Measurements from ENCODE around the gene PADI1. TPM values are rescaled to one million over a fixed set of nuclear protein-coding genes. Genes with fewer than 3 reads are reported as not detected.

Gene PADI1
- total RNA-seq, 2 donors from 2014 or later = not detected

DNA sequence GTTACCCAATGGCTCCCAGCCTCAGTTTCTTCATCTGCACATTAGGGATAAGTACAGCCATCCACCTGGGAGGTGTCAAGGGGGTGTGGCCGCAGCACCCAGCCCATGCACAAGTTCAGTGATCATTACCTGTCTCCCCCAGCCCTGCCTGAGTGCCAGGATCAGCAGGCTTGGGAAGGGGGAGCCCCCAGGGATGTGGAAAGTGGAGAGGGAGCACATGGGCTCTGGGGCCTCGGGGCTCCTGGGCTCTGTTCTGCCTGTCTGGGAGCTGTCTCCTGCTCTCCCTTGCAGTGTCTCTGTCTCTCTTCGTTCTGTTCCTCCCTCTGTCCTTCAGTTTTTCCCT is 10.8 kb upstream of the PADI1 start:
- DNase-seq (ENCODE audit: low spot score) = peak; percentile 53
- intact Hi-C loops (cut with DNase I) = no loop called here

DNA sequence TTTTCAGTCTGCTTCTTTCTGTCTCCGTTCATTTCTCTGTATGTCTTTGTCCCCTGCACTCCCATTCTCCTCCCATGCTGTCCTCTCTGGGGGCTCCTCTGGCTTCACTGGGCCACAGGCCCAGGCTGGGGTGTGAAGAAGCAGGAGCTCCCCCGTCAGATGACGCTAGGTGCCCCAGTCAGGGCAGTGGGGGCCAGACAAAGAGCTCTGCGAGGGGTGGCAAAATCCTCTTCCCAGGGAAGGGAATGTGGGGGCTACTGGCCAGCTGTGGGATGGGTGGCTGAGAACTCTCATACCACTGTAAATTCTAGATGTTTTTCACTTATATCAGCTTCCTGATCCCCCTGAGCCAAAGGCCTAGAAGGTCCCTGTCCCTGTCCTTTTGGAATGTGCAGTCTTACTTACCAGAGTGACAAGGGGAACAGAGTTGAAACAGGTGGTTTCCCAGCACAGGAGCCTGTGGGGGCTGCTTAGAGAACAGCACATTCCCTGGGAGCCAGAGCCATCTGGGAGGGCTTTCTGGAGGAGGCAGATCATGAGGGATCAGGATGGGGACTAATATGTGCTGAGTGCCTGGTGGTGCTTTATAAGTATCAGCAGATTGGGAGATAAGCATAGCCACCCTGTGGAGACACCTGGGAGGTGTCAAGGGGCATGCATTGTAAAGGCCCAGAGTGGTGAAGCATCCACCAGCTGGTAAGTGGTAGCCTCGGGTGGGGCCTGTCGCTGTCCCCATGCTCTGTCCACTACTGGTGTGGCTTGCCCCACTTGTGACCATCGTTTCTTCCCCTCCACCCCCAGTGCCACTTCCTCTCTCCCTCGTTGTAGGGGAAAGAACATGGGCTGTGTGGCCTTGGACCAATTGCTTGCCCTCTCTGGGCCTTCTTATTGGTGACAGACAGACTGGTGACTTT is 10.1 kb upstream of the PADI1 start:
- peak; percentile 52 for DNase-seq (ENCODE audit: low spot score)

DNA sequence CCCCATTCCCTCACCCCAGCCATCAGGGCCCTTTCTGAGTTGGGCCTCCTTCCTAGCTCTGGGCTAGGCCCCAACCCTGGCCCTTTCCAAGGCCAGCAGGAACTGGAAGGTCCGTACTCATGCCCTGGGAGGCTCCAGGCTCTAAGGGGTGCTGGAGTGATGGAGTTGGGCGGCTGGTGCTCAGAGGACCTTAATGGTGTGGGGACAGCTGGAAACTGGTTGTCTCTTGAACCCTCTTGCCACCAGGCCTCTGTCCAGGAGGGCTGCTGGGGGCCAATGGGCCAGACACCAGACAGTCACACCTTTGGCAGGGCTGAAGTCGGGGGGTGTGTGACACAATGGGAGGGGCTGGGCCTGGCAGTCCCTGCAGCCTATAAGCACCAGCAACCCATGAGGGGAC is 9.2 kb upstream of the PADI1 start:
- peak; percentile 65 for DNase-seq (ENCODE audit: low spot score)

More for the DNA sequence above, 10.1 kb upstream of the PADI1 start:
- intact Hi-C loops (cut with DNase I) = no loop called here

DNA sequence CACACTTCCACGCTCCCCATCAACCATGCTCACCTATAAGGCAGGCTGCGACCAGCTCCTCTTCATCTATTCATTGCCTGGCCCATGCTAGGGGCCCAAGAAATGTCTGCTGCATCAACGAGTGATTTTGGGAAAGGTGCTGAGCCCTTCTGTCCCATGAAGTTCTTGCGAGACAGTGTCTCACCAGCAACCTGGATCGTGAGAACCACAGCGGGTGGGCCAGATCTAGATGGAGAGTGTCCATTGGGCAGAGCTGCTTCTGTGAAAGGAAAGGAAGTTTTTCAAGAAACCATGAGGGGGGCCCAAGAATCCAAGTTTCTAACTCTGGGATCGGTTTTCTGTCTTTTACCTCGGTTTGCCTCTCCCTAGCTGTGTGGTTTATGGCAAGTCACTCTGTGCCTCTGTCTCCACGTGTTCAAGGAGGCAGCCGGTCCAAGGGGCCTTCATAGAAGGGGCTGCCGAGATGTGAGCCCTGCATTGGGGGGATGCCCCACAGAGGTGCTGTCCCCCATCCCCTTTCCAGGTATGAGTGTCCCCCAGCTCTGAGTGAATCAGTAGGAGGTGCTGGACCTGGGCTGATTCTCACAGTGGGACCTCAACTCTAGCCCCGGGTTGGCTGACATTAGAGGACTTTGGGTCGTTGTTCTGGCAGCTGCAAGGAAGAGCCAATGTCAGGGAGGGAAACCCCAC is 8.3 kb upstream of the PADI1 start:
- DNase-seq (ENCODE audit: low spot score) = peak; percentile 35
- intact Hi-C loops (cut with DNase I) = no loop called here

More for the DNA sequence above, 9.2 kb upstream of the PADI1 start:
- intact Hi-C loops (cut with DNase I) = no loop called here

DNA sequence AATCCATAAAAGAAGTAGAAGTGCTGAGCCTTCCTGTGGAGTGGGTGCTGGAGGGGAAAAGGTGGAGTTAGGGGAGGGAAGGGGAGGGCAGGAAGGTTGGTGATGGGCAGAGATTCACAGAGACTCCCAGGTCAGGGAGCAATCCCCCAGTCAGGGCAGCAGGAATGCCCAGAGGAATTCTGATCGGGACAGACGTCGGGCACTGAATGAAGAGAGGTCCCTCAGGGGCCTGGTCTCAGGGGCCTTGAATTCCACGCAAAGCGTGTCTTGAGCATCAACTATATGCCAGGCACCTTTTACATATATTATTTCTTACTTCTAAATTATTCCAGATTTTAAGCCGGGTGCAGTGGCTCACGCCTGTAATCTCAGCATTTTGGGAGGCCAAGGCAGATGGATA is 7.2 kb upstream of the PADI1 start:
- intact Hi-C loops (cut with DNase I) = no loop called here
- peak; percentile 5 for DNase-seq (ENCODE audit: low spot score)

DNA sequence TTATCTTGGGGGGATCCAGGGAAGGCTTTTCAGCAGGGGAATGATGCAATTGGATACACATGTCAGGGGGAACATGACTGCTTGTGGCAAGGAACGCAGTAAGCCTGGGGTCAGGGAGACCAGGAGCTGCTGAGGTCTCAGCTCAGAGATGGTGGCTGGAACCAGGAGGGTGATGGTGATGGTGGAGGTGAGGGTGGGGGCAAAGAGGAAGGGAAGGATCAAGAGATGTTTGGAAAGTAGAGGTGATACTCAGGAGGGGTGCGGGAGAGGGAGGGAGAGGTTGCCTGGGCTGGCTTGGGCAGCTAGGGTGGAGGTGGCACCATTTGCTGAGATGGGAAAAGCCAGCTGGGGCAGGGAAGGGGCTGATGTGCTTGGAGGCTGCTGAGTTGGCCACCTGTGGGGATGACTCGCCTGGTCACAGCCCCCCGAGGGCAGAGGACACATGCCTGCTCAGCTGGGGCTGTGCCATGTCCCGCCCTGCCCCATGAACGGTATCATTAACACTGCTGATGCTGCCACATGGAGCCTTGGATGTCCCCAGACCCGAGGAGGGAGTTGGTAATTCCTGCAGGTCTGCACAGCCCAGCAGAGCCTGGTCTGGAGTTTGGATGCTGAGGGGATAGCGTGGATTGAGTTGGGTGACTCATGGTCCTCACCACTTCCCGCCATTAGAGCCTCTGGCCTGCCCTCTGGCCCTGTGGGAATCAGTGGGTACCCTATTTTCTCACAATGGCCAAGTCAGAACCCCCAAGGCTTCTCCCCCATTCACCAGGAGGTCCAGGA is 6.3 kb upstream of the PADI1 start:
- peak; percentile 44 for DNase-seq (ENCODE audit: low spot score)
- intact Hi-C loops (cut with DNase I) = no loop called here

DNA sequence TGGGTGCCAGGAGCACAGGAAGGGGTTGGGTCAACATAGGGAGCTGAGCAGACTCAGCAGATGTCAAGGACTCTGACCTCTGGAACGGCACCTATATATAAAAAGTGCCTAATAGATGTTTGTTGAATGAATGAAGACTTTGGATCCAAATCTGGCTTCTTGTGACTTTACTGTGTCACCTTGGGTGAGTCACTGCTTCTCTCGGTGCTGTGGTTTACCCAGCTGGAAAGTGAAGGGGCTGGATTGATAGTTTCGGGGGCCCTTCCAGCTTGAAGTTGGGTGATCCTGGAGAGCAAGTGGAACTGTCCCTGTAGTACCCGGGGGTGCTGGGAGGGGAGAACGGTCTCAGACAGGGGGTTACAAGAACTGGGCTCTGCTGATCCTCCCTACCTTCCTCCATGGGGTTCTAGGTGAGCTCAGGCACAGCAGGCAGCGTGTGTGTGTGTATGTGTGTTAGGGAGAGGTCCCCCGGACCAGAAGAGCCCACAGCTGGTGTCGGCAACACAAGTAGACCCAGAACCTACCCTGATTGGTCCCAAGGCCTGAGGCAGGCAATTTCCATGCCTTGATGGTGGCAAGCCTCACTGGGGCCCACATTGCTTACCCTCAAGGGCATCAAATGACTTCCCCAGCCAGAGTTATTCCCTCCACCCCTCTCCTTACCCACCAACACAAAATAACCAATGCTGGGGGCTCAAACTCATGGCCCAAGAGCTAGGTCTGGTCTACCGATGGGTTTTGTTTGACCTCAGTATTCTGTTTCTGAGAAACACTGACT is 5.5 kb upstream of the PADI1 start:
- peak; percentile 70 for DNase-seq (ENCODE audit: low spot score)
- intact Hi-C loops (cut with DNase I) = no loop called here

DNA sequence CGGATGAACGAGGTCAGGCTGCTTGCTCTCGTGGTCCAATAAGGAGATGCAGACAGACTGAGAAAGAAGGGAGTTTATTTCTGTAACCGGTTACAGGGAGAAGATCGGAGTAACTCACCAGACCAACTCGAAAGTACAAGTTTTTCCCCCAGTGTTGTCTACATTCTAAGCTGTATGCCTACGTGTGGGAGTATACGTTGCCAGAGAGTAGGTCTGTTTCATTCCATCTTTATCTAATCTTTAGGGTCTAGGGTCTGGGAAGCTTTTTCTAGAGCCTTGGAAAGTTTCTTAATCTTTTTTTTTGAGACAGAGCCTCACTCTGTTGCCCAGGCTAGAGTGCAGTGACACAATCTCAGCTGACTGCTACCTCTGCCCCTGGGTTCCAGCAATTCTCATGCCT is 4.7 kb upstream of the PADI1 start:
- DNase-seq (ENCODE audit: low spot score) = no peak
- intact Hi-C loops (cut with DNase I) = no loop called here

DNA sequence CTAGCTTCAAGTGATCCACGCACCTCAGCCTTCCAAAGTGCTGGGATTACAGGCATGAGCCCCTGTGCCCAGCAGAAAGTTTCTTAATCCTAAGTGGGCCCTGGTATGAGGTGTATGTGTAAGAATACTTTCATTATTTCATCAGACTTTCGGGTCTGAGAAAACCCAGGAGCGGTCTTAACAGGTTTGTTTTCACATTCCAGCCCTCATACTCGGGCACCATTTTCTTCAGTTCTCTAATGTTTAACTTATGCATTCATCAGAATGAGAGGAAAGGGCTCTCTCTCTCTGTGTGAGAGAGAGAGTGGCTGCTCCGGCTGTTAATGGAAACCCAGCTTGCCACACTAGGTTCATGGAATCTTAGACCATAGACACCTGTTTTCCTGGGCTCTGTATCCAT is 4.2 kb upstream of the PADI1 start:
- DNase-seq (ENCODE audit: low spot score) = no peak
- intact Hi-C loops (cut with DNase I) = no loop called here

DNA sequence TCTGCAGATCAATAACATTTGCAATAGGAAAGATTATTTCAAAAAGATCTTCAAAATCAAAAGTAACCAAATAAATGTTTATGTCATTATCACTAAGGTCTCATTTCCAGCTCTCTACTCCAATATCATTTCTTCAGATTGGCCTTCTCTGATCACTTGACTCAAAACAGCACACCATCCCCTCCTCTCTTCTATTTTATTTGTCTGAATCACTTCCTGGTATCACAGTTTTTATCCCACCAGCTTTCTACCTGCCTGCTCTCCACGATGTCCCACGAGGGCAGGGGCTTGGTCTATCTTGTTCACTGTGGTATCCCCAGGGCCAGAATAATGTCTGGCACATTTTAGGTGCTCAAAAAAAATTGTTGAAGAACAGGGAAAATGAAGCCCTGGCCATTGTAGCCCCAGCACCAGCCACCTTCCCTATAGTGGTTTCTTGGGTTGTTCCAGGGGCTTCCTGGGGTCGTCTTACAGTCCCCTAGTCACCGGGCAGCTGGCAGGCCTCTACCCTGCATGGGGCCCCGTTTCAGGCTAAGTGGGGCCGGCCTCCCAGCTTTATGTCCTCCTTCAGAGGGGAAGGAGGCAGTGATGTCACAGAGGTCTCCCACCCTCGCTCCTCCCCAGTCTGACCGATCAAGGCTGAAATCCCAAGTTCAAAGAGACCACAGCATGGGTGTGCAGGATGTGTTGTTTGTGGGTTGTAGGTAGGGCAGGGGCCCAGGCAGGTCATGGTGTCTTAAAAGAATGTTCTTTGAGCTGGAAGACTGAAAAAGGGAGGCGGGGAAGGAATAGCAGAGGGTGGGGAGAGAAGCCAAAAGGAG is 3.5 kb upstream of the PADI1 start:
- intact Hi-C loops (cut with DNase I) = no loop called here
- peak; percentile 45 for DNase-seq (ENCODE audit: low spot score)

DNA sequence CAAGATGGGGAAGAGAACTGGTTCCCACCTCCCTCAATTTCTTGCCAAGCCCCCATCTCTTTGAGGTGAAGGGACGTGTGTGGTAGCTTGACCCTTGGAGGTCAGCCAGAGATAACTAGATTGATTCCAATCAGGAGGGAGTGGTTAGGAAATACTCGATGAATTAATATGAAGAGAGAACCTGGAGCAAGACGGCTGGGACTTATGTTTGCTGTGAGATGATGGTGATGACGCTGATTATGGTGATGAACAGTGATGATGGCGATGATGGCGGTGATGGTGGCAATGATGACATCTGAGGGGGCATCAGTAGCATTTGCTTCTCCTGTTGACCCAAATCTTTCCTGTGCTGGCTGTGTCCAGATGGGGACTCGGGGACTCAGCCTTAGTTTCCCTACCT is 724 bp downstream of the PADI1 start:
- intact Hi-C loops (cut with DNase I) = no loop called here
- no peak for DNase-seq (ENCODE audit: low spot score)

DNA sequence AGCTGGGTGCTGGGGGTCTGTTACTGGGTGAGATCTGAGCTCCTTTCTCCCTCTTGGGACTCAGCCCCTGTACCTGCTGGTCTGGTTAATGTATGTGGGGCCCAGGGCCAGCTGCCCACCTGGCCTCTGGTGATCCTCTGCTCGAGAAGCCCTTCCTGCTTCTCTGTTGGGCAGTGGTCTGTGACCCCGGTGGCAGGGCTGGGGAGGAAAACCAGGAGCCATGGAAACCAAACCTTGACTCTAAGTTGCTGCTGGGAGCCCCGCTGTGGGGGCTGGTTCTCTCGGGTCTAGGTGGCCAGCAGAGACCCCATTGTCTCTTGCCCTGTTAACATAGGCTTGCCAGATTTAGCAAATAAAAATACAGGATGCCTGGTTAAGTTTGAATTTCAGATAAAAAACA is 1.3 kb downstream of the PADI1 start:
- intact Hi-C loops (cut with DNase I) = no loop called here
- DNase-seq (ENCODE audit: low spot score) = no peak

DNA sequence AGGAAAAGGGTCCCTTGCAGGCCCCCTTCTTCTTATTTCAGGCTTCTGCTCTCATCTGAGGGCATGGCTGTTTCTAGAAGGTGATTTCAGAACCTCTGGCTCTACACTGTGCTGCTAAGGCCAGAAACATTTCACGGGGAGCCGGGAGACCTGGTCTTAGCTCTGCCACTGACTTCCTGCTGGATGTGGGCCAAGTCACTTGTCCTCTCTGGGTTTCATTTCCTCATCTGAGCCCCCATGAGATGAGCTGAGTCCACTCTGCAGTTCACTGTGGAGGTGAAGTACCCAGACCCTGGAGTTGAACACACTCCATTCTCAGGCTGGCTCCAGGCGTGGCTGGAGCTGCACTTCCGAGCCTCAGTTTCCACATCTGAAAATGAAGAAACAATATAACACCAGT is 2.1 kb downstream of the PADI1 start:
- intact Hi-C loops (cut with DNase I) = no loop called here
- no peak for DNase-seq (ENCODE audit: low spot score)

DNA sequence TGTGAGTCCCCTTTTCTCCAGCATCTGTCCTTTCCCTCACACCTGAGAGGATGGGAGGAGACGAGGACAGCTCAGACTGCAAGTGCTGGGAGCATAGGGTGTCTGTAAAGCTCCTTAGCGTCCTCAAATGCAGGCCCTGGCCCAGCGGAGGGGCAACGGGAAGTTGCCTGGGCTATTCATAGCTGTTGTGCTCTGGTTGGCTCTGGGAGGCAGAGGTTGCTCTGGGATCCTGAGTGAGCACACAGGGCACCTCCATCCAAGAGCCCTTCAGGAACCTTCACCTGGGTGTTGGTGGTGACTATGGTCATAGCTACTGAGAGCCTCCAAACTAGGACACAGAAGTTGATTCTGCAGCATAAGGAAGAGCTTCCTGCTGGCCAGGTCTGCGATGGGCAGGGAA is 2.6 kb downstream of the PADI1 start:
- no peak for DNase-seq (ENCODE audit: low spot score)
- intact Hi-C loops (cut with DNase I) = no loop called here

DNA sequence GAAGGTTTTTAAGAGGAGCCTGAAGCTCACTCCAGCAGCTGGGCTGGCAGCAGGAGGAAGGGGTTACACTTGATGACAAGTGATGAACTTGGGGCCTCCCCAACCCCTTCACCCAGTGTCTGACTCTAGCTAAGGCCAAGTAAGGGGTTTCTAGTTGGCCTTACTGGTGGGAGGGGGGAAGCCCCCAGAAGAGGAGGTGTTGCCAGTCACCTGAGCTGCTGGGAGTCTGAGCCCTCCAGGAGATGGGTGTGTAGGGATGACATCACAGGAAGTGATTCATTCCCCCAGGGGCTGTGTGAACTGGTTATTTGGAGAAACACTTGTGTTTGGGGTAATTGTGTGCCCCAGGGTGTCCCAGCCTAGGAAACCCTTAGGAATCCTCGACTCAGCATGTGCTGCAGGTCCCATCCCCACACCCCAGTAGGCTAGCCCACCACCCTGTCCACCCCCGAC is 3.1 kb downstream of the PADI1 start:
- no peak for DNase-seq (ENCODE audit: low spot score)
- intact Hi-C loops (cut with DNase I) = no loop called here

DNA sequence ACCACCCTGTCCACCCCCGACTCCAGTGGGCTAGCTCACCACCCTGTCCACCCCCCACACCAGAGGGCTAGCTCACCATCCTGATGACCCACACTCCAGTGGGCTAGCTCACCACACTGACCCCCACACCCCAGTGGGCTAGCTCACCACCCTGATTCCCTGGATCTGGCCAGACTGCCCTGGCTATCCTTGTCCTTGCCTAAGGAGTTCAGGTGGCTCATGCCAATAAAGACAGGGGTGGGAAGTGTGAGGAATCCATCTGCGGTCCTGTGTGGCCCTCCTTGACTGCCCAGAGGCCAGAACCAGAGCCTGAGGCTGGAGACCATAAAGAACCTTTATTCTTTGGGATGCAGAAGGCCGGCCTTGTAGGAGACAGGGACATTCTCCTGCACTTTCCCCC is 3.6 kb downstream of the PADI1 start:
- intact Hi-C loops (cut with DNase I) = no loop called here
- DNase-seq (ENCODE audit: low spot score) = no peak

DNA sequence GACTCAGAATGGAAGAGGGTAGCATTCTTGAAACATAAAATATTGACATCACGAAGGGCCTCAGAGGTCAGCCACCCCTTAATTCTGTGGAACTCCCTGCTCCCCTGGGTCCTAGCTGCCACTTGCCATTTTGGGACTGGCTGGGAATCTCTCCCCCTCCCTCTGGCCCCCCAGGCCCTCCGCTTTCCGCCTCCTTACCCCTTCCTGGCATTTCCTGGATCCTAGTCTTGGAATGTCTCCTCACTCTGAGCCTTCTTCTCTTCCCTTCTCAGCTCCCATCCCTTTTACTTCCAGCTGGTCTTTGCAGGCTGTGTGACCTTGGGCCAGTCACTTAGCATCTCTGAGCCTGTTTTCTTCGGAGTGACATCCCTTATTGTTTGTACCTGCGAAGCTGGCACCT is 4.5 kb downstream of the PADI1 start:
- intact Hi-C loops (cut with DNase I) = no loop called here
- DNase-seq (ENCODE audit: low spot score) = no peak

DNA sequence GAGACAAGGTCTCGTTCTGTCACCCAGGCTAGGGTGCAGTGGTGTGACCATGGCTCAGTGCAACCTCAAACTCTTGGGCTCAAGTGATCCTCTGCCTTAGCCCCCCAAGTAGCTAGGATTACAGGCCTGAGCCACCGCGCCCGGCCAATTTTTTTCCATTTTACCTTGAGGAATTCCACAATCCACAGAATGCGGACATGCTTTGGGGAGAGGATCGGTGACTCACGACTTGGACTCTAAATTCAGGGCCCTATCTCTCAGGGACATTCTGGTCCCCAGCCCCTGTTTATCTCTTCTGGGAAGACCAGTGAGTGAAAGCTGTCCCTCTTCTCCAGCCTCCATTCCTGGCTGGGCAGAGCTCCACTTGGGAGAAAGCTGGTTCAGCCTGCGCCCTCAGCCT is 5.2 kb downstream of the PADI1 start:
- DNase-seq (ENCODE audit: low spot score) = no peak
- intact Hi-C loops (cut with DNase I) = no loop called here

DNA sequence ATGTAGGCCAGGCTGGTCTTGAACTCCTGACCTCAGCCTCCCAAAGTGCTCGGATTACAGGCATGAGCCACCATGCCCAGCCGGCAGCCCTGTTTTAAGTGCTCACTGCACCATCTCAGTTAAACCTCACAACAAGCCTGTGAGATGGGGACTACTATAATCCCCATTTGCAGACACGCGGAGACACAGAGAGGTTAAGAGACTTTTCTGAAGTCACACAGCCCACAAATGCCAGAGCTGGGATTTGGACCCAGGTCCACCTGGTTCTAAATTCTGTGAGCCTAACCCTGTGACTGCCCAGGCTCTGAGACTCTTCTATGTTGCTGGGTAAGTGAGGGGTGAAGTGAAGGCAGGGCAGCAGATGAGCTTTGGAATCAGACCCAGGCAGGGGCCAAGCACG is 6.4 kb downstream of the PADI1 start:
- intact Hi-C loops (cut with DNase I) = no loop called here
- DNase-seq (ENCODE audit: low spot score) = no peak

Data from posterior vena cava (tissue), 2 donors.